Ovary (tissue), 9 donors: ENCODE measurements around the gene ROBO2. TPM values are rescaled to one million over a fixed set of nuclear protein-coding genes. Genes with fewer than 3 reads are reported as not detected.

Experiments used
- DNase-seq, 5 donors: peaks; one replicate each; pipeline ENCODE4 v3.0.0-alpha.2; 2019 to 2020
- H3K27ac ChIP-seq, 2 donors: fragments of 200-600 bp; one replicate each; pipeline versions ENCODE4 v1.5.1 to v1.8.0; 2019 to 2022
- H3K27me3 ChIP-seq: fragments of 200-600 bp; one replicate; pipeline ENCODE4 v1.8.0; 2022
- H3K36me3 ChIP-seq: fragments of 200-600 bp; sonication (generic); one replicate; pipeline ENCODE4 v1.5.1; 2019
- H3K4me1 ChIP-seq: one replicate; pipeline ENCODE4 v1.8.1; 2013; ENCODE audit warnings: mild to moderate bottlenecking, moderate library complexity; ENCODE audit not compliant: insufficient read depth
- H3K4me3 ChIP-seq: fragments of 200-600 bp; sonication (generic); one replicate; pipeline ENCODE4 v1.5.1; 2017
- H3K9me3 ChIP-seq, 2 donors: fragments of 200-600 bp in 1 of 2; sonication (generic) in 1 of 2; one replicate each; pipeline versions ENCODE4 v1.5.1 to v1.8.1; 2013 to 2019; ENCODE audit warnings: mild to moderate bottlenecking in 1 of 2, moderate library complexity in 1 of 2
- CTCF ChIP-seq, 3 donors: fragments of 450-650 bp in 2 of 3; fragments of 200-600 bp in 1 of 3; IDR thresholded peaks; one replicate each; pipeline versions ENCODE4 v1.5.1 to v1.8.0; 2016 to 2022; ENCODE audit warnings: antibody characterized with exemption in 3 of 3, mild to moderate bottlenecking in 1 of 3
- EP300 ChIP-seq: sonication (generic); formaldehyde crosslinking; IDR thresholded peaks from one replicate; pipeline ENCODE4 v1.6.1; 2017; ENCODE audit warnings: antibody characterized with exemption
- POLR2A ChIP-seq: fragments of 450-650 bp; IDR thresholded peaks from one replicate; pipeline ENCODE4 v1.6.1; 2017; ENCODE audit warnings: antibody characterized with exemption, mild to moderate bottlenecking, moderate library complexity
- WGBS, 3 donors: extraction: QIAGEN DNeasy Blood & Tissue Kit in 1 of 3; methylation state at CpG; one replicate each; pipeline versions ENCODE4 v1.1.5 to v1.1.7; 2013 to 2017; 5-methylcytosine and 5-hydroxymethylcytosine counted together
- intact Hi-C, 4 donors: fragments of 100-400 bp; cut with DNase I; formaldehyde crosslinking; loops; one replicate each; pipeline versions ENCODE4 v1.11.0 to v1.15.1; 2022 to 2023
- polyA plus RNA-seq, 2 donors: library from polyadenylated mRNA; stranded (reverse); fragments of 200-250 nt in 1 of 2; fragments of 350-450 nt in 1 of 2; fragmentation: Illumina TruSeq in 1 of 2; extraction: RNeasy Lipid Tissue Mini Kit (QIAGEN cat#74804) in 1 of 2; gene quantifications; one replicate each; pipeline ENCODE4 v1.2.3, GENCODE V29; 2013 to 2014
- total RNA-seq, 7 donors: library from RNA; depleted of rRNA in 2 of 7; stranded (reverse); fragments of >200 nt in 2 of 7; fragmentation: NEBNext Ultra II Directional in 3 of 7; extraction: Animal tissue kit (Norgen Biotek cat#: 25700) in 3 of 7; gene quantifications; one replicate each; pipeline versions ENCODE4 v1.1.0 to v1.2.4, GENCODE V29; 2016 to 2023
- donor health status: DM: no; HTN: no; CAD: no; lungs with moderate emphysema.
- donor health status: DM: no; HTN: no; CAD: no.
- donor health status: Bipolar disorder and iron deficiency.
- donor health status: DM: yes; HTN: yes; CAD: no.
- donor health status: DM: no; HTN: no; CAD: no.
- donor health status: DM: yes; HTN: yes; CAD: no.

The ROBO2 gene
- total and polyA plus RNA-seq, 9 donors: 3.4 to 14.8 (median 5.6) TPM

- Histone ChIP-seq H3K4me3 (no peak overlapping the region), H3K36me3 (no peaks in the 10 kb centered on the region), H3K27ac (no peak overlapping the region), H3K4me1 (no peaks in the 10 kb centered on the region), H3K9me3 (no peaks in the 10 kb centered on the region), H3K27me3 (no peaks in the 10 kb centered on the region)
- intact Hi-C loops: no loop called here
- WGBS, 3 donors: 86 to 91% (median 87%) methylated on average over 5 of the region's 5 CpGs
- DNase-seq: no peak
- TF ChIP-seq POLR2A: no peak
- TF ChIP-seq EP300: no peak
- TF ChIP-seq CTCF (IDR thresholded peaks at IDR 0.05): no peak
These were observed 509.1 kb downstream of the ROBO2 start for GRCh38 chr3:77549034-77549433.

GRCh38 chr3:77553240-77553639 lies 513.3 kb downstream of the ROBO2 start:
- WGBS, 3 donors: 89 to 96% (median 90%) methylated on average over 1 of the region's 1 CpG
- intact Hi-C loops: no loop called here
- H3K4me1 ChIP-seq: no peaks in the 10 kb centered on the region
- no peak overlapping the region for H3K4me3 ChIP-seq
- no peaks in the 10 kb centered on the region for H3K9me3 ChIP-seq
- DNase-seq: no peak
- H3K27ac ChIP-seq: no peak overlapping the region
- no peak for TF ChIP-seq POLR2A
- TF ChIP-seq EP300: no peak
- no peak for TF ChIP-seq CTCF (IDR thresholded peaks at IDR 0.05)
- H3K27me3 ChIP-seq: no peaks in the 10 kb centered on the region
- no peaks in the 10 kb centered on the region for H3K36me3 ChIP-seq

GRCh38 chr3:77562089-77562488 lies 522.2 kb downstream of the ROBO2 start:
- DNase-seq: no peak
- Histone ChIP-seq H3K27ac (no peak overlapping the region), H3K36me3 (no peaks in the 10 kb centered on the region), H3K4me3 (no peak overlapping the region), H3K27me3 (no peaks in the 10 kb centered on the region), H3K9me3 (no peaks in the 10 kb centered on the region), H3K4me1 (no peaks in the 10 kb centered on the region)
- intact Hi-C loops: no loop called here
- TF ChIP-seq POLR2A (no peak), EP300 (no peak), CTCF (IDR thresholded peaks at IDR 0.05) (no peak)
- whole genome bisulfite sequencing, 3 donors: 80 to 83% (median 81%) methylated on average over 2 of the region's 2 CpGs

GRCh38 chr3:77563012-77563411 lies 523.1 kb downstream of the ROBO2 start:
- H3K27ac ChIP-seq: no peak overlapping the region
- no peak overlapping the region for H3K4me3 ChIP-seq
- no peaks in the 10 kb centered on the region for H3K4me1 ChIP-seq
- intact Hi-C loops: no loop called here
- no peaks in the 10 kb centered on the region for H3K9me3 ChIP-seq
- no peaks in the 10 kb centered on the region for H3K27me3 ChIP-seq
- no peak for DNase-seq
- WGBS, 3 donors: 95 to 97% (median 96%) methylated on average over 1 of the region's 1 CpG
- TF ChIP-seq EP300 (no peak), POLR2A (no peak), CTCF (IDR thresholded peaks at IDR 0.05) (no peak)
- no peaks in the 10 kb centered on the region for H3K36me3 ChIP-seq

GRCh38 chr3:77566055-77566454 lies 526.2 kb downstream of the ROBO2 start:
- intact Hi-C loops: no loop called here
- 88 to 96% (median 92%) methylated on average over 6 of the region's 6 CpGs for WGBS, 3 donors
- H3K4me3 ChIP-seq: no peak overlapping the region

More at GRCh38 chr3:77566055-77566454, 526.2 kb downstream of the ROBO2 start:
- Histone ChIP-seq H3K36me3 (no peaks in the 10 kb centered on the region), H3K9me3 (no peaks in the 10 kb centered on the region), H3K4me1 (no peaks in the 10 kb centered on the region), H3K27me3 (no peaks in the 10 kb centered on the region), H3K27ac (no peak overlapping the region)
- no peak for DNase-seq
- no peak for TF ChIP-seq POLR2A
- no peak for TF ChIP-seq CTCF (IDR thresholded peaks at IDR 0.05)
- no peak for TF ChIP-seq EP300
